IPS DF 4.7 (cell line): ENCODE data around the gene DYRK1A.

Source experiments
- DNase-seq: peaks from one replicate; pipeline ENCODE4 v3.0.0-alpha.2; 2013; ENCODE audit warnings: low spot score; ENCODE audit errors: extremely low read depth

Gene DYRK1A

DNA sequence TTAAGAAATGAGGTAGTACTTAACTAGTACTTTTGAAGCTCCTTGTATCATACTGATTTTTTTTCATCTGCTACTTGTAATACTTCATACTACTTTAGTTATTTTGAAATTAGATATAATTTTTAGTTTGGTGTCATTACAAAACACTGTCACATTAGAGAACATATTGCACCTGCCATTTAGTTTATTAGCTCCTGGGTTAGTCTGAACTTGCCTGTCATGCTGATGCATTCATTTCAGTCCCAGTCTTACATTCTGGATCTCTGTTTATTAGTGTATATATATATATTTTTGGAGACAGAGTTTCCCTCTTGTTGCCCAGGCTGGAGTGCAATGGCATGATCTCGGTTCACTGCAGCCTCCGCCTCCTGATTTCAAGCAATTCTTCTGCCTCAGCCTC is 50.3 kb downstream of the DYRK1A start:
- no peak for DNase-seq

DNA sequence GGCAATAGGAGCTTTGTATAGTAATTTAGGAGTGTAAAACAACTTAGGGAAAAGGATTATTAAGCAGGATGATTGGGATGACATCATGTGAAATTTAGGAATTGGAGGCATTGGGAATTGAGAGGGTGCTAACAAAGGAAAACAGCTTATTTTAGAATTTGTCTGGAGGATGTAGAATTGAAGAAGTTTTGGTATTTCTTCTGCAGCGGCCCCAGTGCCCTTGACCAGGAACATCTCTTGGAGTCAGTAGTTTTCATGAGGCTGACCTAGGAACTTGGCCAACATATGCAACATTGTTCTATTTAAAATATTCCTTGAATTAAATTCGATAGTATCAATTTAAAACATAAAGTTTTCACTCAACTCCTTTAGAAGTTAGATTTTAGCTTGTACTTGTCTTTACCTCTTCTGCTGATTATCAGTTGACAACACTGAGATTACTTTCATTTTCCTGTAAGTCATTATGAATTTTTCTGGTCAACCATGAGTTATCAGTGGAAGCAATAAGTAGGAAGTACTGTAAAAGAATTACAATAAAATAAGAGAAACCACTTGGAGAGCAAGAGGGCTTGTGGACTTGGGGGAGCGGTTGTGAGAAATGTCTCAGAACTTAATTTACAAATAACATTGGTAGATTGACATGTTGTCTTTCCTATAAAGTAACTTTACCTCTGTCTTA is 52.8 kb downstream of the DYRK1A start:
- DNase-seq = no peak

DNA sequence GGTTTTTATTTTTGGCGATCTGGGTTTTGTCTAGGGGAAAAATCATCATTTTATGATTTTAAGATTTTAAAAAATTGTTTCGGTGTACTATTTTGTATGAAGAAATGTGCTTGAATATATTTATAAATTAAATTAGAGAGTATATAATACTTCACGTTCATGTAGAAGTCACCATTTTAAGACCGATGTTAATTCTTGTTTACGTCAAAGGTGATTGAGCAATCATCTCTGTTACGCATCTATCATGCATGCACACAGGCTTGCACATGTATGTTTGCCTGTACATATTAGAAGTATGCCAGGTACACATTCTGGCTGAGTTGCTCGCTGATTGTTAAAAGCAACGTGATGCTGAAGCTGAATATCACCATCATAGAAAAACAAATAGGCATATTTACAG is 54.7 kb downstream of the DYRK1A start:
- DNase-seq = no peak

DNA sequence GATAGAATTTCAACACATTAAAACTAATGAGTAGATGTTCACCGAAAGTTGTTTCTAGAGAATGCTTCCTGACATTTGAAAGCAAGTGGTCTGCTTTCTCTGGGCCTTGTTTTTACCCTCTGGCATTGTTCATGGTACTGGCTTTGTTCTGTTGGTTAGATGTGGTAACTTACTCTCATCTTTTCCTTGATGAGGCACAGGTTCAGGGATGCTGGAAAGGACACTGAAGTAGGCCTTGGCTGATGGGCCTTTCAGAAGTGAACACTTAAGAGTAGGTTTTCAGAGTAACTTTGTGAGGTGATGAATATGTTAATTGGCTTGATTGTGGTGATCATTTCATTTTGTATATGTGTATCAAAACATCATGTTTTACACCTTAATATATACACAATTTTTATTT is 55.8 kb downstream of the DYRK1A start:
- DNase-seq = no peak

DNA sequence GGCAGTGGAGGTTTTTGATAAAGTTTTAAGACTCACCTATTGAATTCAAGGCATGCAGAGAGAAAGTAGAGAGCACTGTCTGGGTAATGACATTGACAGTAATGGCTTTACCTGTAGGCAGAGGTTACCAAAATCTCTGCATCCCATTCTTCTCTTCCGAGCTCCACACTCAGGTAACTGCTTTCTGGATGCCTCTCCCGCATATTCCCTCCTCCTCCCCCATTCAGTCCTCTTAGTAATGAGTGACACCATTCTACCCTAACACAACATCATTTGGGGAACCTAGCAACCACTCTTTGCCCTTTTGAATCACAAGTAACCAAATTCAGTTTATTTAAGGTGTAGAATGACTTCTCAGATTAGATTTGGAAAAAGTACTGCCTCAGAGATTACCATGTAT is 56.5 kb downstream of the DYRK1A start:
- no peak for DNase-seq

DNA sequence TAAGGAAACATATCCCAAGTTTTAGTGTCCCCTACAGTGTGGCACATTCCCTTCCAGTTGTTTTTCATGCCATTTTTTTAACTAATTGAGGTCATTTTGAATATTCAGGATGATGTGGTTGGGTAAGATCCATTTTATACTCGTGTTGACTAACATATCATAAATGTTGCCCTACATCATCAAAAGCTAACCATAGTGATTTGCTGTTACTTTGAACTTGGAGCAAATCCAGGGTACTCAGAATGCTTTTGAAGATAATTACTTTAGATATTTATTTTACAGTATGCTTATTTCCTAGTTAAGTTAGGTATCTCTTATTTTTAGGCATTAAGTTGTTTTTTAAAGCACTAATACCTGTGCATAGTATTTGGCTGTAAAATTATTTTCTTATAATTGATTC is 57.8 kb downstream of the DYRK1A start:
- DNase-seq = no peak

DNA sequence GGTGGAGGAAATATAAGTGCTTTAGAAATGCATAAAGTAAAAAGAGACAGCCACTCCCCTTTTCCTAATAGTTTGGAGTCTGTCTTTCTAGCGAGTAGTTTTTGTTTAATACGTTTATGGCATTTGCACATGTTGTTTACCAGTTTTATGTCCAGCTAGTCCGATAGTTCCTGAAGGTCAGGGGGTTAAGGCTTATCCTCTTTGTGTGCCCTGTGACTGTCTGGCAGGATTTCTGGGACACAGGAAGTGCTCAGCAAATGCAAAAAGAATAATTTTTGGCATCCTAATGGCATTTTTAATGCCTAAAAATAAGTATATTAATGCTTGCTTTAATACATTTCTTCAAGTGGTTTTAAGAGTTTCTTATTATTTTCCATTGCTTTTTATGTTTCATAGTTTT is 58.4 kb downstream of the DYRK1A start:
- no peak for DNase-seq

DNA sequence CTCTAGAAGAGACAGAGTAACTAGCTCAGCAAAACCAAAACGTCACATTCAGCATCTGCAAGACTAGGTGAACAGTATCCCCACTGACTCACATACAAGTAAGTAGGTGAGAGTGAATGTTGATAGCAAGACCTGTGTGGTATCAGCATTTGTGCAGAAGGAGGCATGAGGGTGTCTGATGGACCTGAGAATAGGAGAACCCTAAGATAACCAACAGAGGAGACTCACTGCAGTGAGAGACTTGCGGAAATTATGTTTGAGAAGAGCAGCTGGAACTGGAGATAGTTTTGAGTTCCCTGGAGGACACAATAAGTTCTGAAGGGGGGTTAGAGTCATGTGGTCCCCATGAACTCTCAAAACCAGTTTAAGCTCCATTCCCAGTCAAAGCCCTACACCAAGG is 59.1 kb downstream of the DYRK1A start:
- no peak for DNase-seq

DNA sequence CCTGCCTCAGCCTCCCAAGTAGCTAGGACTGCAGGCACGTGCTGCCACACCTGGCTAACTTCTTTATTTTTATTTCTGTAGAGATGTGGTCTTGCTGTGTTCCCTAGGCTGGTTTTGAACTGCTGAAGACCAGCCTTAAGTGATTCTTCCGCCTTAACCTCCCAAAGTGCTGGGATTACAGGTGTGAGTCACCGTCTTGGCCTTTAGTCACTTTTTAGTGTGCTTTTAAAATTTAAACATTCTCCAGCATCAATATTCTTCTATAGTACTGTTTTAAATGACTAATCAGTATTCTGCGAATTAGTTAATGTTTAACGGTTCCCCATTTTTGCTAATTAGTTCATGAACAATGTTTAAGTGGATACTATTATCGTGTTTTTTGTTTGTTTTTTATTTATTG is 60.6 kb downstream of the DYRK1A start:
- no peak for DNase-seq

DNA sequence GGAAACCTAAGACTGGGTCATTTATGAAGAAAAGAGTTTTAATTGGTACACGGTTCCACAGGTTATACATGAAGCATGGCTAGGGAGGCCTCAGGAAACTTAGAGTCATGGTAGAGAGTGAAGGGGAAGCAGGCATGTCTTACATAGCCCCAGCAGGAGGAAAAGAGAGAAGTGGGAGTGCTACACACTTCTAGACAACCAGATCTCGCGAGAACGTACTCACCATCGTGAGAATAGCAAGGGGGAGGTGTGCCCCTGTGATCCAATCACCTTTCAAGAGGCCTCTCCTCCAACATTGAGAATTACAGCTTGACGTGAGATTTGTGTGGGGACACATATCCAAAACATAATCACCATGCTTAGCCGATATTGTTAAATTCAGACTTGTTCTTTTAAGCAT is 62.8 kb downstream of the DYRK1A start:
- no peak for DNase-seq

DNA sequence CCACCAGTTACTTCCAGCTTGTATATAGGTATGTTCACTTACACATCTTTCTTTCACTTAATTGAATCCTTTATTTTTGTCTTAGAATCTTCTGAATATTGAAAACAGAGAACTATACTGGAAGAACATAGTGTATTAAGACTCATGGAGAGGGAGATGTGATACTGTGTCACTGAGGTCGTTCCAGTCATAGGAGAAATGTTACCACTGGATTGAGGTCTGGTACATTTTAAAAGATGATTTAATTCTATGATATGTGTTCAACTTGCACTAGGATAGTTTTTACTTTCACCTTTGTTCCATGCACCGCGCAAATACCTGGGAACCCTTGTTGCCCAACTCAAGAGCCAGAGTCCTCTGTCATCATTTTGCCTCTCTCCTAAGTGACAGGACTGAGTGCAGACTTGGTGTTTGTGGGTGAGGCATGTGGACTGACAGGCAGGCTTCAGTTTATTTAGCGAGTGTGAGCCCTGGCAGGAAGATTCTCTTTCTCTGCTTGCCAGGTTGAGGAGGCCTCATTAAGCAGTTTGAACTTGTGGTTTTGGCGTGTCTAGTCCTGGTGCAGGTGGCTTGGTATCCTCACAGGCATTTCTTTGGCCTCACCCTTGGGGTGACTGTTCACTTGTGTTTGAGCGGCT is 63.7 kb downstream of the DYRK1A start:
- no peak for DNase-seq

DNA sequence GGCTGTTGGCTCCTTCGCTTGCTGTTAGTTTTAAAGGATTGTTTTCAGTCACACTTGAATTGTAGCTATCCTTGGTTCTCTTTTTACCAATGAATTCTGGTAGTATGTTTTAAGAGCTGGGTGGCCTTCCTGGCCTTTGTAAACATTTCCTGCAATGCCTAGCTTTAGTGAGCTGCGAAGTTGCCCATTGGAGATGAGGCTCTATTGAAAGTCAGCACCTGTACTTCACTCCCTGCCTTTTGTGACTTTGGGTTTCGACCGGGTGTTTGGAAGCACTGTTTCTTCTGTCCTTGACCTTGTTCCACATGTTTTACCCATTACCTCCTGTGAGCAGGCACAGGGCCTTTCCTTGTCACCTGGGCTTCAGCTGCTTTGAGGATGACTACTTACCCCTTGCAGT is 64.7 kb downstream of the DYRK1A start:
- DNase-seq = peak; percentile 22

DNA sequence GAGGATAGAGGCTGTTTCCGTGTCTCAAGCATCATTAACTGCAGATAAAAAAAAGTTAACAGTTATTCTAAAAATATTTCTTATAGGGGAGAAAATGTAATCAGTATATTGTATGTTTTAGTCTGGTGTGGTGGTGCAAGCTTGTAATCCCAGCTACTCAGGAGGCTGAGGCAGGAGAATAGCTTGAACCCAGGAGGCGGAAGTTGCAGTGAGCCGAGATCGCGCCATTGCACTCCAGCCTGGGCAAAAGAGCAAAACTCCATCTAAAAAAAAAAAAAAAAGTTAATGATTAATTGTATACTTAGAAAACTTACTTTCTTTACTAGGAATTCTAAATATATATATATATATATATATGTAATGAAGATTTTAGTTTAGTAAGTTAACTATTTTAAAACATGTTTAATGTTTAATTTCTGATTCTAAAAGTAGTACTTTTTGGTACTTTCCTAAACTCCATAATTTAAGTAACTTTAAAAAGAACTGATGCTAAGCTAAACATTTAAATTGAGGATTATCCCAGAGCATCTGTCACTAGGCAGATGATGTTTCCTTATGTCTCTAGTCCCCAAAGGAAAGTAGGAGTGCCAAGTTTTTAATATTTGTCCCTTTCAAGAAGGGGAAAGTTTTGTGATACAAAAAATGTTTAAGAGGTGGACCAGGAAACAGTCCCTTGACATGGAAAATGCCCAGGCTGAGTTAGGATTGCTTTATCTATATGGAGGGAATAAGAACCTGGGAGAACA is 66.3 kb downstream of the DYRK1A start:
- no peak for DNase-seq

DNA sequence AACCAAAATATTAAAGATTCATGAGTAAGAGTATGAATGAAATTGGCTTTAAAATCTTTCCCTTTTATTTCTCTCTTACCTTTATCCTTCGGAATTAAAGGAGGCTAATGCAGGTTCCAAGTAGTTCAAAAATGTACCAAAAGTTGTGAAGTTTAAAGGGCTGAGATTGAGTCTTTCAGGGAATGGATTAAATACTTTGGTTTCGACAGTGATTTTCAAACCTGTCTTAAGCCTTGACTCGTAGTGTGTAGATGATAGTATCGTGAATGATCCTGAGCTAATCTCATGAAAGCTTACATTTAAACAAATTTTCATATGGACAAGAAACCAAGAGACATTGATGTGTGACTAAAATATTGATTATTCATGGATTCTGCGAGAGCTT is 66.9 kb downstream of the DYRK1A start:
- DNase-seq = no peak

DNA sequence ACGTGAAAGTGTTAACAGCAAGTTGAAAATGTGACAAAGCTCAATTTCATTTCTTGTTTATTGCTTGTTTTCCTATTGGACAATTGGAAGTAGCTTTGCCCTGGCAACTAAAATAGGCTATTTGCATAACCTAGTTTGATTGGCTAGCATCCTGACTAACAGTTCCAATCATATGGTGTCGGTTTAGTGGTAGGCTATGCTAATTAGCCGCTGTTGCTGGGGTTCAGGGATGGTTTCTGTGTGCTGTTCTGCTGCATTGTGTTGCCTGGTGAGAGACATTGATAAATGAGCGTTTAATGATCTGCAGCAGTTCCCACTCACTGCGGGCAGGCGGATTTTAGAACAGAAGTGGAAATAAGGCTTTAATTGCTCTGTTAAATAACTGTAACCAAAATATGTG is 68.5 kb downstream of the DYRK1A start:
- DNase-seq = peak; percentile 58

DNA sequence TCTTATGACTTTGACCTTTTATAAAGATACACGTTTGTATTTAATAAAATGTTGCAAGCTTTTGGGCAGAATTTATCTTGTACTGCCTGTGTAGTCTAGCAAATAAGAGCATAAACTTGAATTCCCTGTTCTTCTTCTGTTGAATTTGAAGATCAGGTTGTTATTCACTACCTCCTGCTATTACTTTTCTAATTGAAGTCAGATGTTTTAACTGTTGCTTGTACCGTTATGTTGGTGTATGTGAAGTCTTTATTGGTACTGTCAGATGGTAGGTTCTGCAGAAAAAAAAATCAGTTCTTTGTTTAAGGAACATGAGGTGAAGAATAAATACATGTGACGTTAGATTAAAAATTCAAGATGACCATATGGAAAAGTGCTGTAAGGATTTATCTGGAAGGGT is 69.1 kb downstream of the DYRK1A start:
- DNase-seq = no peak

DNA sequence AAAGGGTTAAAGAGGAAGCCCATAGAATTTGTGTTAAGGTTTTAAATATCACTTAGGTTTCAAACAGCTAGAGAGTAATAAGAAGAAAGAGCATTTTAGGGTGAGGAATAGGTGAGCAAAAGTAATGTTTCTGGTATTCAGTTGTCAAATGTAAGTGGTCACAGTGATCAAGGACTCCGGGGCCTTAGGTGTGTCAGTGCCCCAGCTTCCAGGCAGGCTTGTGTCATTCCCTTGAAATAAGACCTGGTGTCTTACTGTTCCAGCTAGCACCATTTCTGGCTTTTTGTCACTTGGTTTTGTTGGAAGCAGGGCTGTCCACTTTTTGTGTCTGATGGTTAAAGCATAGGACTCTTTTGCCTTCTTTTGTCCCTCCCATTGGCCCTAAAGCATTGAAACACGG is 69.6 kb downstream of the DYRK1A start:
- no peak for DNase-seq

DNA sequence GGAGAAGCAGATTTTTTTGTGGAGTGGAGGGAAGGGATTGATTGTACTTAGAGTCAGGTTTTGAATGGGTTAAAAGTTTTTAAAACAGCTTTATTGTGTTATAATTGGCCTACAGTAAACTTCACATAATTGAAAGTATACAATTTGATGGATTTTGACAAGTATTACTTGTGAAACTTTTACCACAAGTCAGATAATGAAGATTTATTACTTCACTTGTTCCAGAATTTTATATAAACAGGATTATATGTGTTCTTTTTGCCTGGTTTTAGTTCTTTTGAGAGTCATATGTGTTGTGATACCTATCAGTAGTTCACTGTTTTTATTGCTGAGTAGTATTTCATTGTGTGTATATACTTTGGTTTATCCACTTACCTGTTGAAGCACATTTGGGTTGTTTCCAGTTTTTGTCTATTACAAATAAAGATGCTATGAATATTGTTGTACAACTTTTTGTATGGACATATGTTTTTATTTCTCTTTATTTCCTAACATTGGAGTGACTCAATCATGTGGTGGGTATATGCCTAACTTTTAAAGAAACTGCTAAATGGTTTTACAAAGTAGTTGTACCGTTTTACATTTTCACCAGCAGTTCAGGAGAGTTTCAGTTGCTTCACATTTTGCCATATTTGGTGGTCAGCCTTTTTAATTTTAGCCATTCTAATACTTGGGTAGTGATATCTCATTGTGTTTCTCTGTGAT is 71.0 kb downstream of the DYRK1A start:
- no peak for DNase-seq

DNA sequence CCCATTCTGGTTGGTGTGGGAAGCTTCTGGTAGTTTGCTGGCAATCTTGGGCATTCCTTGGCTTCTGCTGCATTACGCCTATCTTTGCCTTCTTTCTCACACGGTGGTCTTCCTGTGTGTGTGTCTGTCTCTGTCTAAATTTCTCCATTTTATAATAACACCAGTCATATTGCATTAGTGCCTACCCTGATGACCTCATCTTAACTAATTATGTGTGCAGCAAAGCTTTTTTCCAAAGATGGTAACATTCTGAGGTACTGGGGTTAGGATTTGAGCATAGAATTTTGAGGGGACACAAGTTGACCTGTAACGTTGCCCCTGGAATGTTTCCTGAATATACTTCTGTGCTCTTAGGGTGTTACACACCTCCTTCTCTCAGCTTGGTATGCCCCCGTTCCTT is 77.1 kb downstream of the DYRK1A start:
- DNase-seq = no peak

DNA sequence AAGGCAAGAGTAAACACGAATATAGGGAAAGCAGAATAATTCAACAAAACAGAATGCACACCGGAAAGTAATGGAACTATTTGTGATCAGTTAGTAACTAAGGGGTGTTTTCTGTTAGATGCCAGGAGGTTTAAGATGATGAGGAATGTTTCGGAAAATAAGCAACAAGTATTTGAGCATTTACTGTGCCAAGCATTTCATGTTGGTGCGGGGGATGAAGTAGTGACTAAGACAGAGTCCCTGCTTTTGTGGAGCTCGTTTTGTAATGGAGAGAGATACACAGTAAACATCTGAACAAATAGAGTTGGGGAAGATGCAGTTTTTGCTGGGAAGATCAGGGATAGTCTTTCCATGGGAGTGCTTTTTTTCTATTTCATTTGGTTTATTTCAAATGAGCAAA is 78.7 kb downstream of the DYRK1A start:
- DNase-seq = no peak

DNA sequence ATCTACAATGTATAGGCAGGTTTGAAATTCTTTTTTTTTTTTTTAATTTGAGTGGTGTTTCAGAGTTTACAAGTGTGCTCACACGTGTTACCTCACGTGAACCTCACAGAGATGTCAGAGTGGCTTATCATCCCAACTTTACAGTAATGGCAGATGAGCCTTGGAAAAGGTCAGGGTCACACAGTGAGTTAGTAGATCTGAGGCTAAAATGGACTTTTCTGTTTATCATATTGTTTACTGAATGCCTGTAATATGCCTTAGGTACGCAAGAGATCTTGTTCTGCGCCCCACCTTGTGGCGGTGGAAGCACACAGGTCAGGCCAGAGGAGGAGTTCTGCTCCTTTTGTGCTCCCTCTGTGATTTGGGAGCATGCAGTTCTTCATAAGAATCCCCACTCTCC is 80.0 kb downstream of the DYRK1A start:
- DNase-seq = no peak

DNA sequence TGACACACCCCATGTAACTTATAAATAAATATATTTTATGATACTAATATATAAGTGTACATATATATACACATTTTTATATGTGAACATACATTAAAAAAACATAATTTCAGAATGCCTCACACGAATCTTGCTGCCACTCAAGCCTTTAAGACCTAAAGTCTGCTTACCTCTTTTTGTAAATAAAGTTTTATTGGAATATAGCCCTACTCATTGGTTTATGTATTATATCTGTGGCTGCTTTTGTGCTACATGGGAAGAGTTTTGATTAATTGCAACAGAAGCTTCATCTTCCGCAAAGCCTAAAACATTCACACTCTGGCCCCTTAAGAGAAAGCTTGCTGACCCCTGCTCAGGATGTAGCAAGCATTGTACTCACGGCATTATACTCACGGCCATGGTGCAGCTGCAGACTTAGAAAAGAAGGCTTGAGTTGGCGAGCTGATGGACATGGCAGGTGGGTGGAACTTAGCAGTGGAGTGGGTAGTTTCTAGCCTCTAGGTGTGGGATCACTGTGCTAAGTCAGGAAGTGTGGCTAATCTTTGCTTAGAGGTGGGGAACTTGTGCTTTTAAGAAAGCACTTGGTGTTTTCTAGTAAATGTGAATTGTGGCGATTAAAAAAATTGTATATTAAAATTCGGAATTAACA is 80.8 kb downstream of the DYRK1A start:
- DNase-seq = no peak
